ENCODE data around the gene HYCC1. TPM values are rescaled to one million over a fixed set of nuclear protein-coding genes. Genes with fewer than 3 reads are reported as not detected.

The HYCC1 gene
- polyA plus RNA-seq (2013, experiment 1 of 2), result 52.6 TPM
- polyA plus RNA-seq (2013, experiment 2 of 2), result 56.2 TPM

- H2BK5ac ChIP-seq (ENCODE audit: low read length), result no peak within 1 kb of the TSS
- H3K9ac ChIP-seq (ENCODE audit: low read depth, low read length, poor library complexity), result peak within 1 kb of the TSS; percentile 93
- H3K4me3 ChIP-seq (ENCODE audit: low read length in 2 of 2), result peak within 1 kb of the TSS; percentile 95 to 96
- WGBS, 2 donors (ENCODE audit: extremely low coverage in 2 of 2, insufficient read length in 2 of 2, insufficient replicate concordance in 1 of 2), result no CpG with 5 or more reads among the region's 61 CpGs
- H3K4me1 ChIP-seq (ENCODE audit: control insufficient read depth in 2 of 2, insufficient read depth in 1 of 2, low read depth in 1 of 2, low read length in 2 of 2), result peaks cover 7 to 8% of the 10 kb centered on the region in 2 donors
- peak within 1 kb of the TSS; percentile 78 for H2BK15ac ChIP-seq (ENCODE audit: low read length)
- no peak within 1 kb of the TSS for H2AK5ac ChIP-seq (ENCODE audit: low read depth, low read length)
- H3K79me1 ChIP-seq (ENCODE audit: low read depth, low read length), result peaks cover 2% of the 10 kb centered on the region
- peak within 1 kb of the TSS; percentile 92 for H3K23ac ChIP-seq (ENCODE audit: low read depth, low read length, poor library complexity)
- H2BK12ac ChIP-seq (ENCODE audit: low read length), result no peak within 1 kb of the TSS
- H3K18ac ChIP-seq (ENCODE audit: low read length), result peak within 1 kb of the TSS; percentile 93
- H3K4ac ChIP-seq (ENCODE audit: low read length), result no peak within 1 kb of the TSS
- H3K9me3 ChIP-seq (replicated peaks in 1 of 2; ENCODE audit: control insufficient read depth in 2 of 2, insufficient read depth in 1 of 2, low read depth in 1 of 2, low read length in 2 of 2), result no peaks in the 10 kb centered on the region
- H4K91ac ChIP-seq (ENCODE audit: low read depth, low read length, poor library complexity), result no peak within 1 kb of the TSS
- H3K4me2 ChIP-seq (ENCODE audit: insufficient read depth, low read length, poor library complexity, severe bottlenecking), result peak within 1 kb of the TSS; percentile 71
- H4K8ac ChIP-seq (ENCODE audit: low read depth, low read length), result no peak within 1 kb of the TSS
- peak within 1 kb of the TSS; percentile 83 for H3K27ac ChIP-seq (replicated peaks; ENCODE audit: low read length)
- no peak within 1 kb of the TSS for H2BK120ac ChIP-seq (ENCODE audit: low read depth, low read length)
- H3K36me3 ChIP-seq (replicated peaks in 1 of 2; ENCODE audit: control insufficient read depth in 2 of 2, insufficient read depth in 2 of 2, low read length in 2 of 2), result no peaks in the 10 kb centered on the region
- peak; percentile 98 for DNase-seq (ENCODE audit: low spot score)
- no peaks in the 10 kb centered on the region for H3K27me3 ChIP-seq (ENCODE audit: control insufficient read depth in 3 of 3, insufficient read depth in 3 of 3, low read depth in 1 of 3, low read length in 3 of 3)
- peak within 1 kb of the TSS; percentile 97 for H2AFZ ChIP-seq (ENCODE audit: low read length)
- peak within 1 kb of the TSS; percentile 78 for H3K14ac ChIP-seq (ENCODE audit: low read length)
Observed at GRCh38 chr7:23013715-23014649, at the start of gene HYCC1. HYCC1 (minus strand) TSS chr7:23014130; CDS start chr7:22991111, 23,019 bp downstream.

GRCh38 chr7:23062452-23062851 is 48.5 kb upstream of the HYCC1 start:
- H3K4ac ChIP-seq (ENCODE audit: low read length), result no peak overlapping the region

GRCh38 chr7:23061327-23061726 is 47.4 kb upstream of the HYCC1 start:
- Histone ChIP-seq H3K4me3 (ENCODE audit: low read length in 2 of 2) (no peak overlapping the region), H3K9ac (ENCODE audit: low read depth, low read length, poor library complexity) (no peak overlapping the region), H3K79me1 (ENCODE audit: low read depth, low read length) (no peaks in the 10 kb centered on the region), H3K23ac (ENCODE audit: low read depth, low read length, poor library complexity) (no peak overlapping the region), H2BK120ac (ENCODE audit: low read depth, low read length) (no peak overlapping the region), H3K36me3 (replicated peaks in 1 of 2; ENCODE audit: control insufficient read depth in 2 of 2, insufficient read depth in 2 of 2, low read length in 2 of 2) (no peaks in the 10 kb centered on the region), H3K4me1 (ENCODE audit: control insufficient read depth in 2 of 2, insufficient read depth in 1 of 2, low read depth in 1 of 2, low read length in 2 of 2) (peaks cover 0 to 1% of the 10 kb centered on the region in 2 donors), H3K18ac (ENCODE audit: low read length) (no peak overlapping the region), H2AFZ (ENCODE audit: low read length) (no peak overlapping the region), H3K9me3 (replicated peaks in 1 of 2; ENCODE audit: control insufficient read depth in 2 of 2, insufficient read depth in 1 of 2, low read depth in 1 of 2, low read length in 2 of 2) (no peaks in the 10 kb centered on the region), H2AK5ac (ENCODE audit: low read depth, low read length) (no peak overlapping the region), H2BK5ac (ENCODE audit: low read length) (no peak overlapping the region), H3K27ac (replicated peaks; ENCODE audit: low read length) (no peak overlapping the region), H3K14ac (ENCODE audit: low read length) (no peak overlapping the region), H2BK15ac (ENCODE audit: low read length) (no peak overlapping the region), H3K4ac (ENCODE audit: low read length) (no peak overlapping the region), H2BK12ac (ENCODE audit: low read length) (no peak overlapping the region), H4K91ac (ENCODE audit: low read depth, low read length, poor library complexity) (no peak overlapping the region), H4K8ac (ENCODE audit: low read depth, low read length) (no peak overlapping the region), H3K4me2 (ENCODE audit: insufficient read depth, low read length, poor library complexity, severe bottlenecking) (no peak overlapping the region), H3K27me3 (ENCODE audit: control insufficient read depth in 3 of 3, insufficient read depth in 3 of 3, low read depth in 1 of 3, low read length in 3 of 3) (peaks cover 0 to 5% (median 0%) of the 10 kb centered on the region in 3 experiments)
- DNase-seq (ENCODE audit: low spot score), result no peak
- no CpG with 5 or more reads among the region's 6 CpGs for WGBS, 2 donors (ENCODE audit: extremely low coverage in 2 of 2, insufficient read length in 2 of 2, insufficient replicate concordance in 1 of 2)

More at GRCh38 chr7:23062452-23062851, 48.5 kb upstream of the HYCC1 start:
- Histone ChIP-seq H3K18ac (ENCODE audit: low read length) (no peak overlapping the region), H2BK12ac (ENCODE audit: low read length) (no peak overlapping the region), H3K9ac (ENCODE audit: low read depth, low read length, poor library complexity) (no peak overlapping the region), H3K23ac (ENCODE audit: low read depth, low read length, poor library complexity) (no peak overlapping the region), H3K4me2 (ENCODE audit: insufficient read depth, low read length, poor library complexity, severe bottlenecking) (no peak overlapping the region), H2AFZ (ENCODE audit: low read length) (no peak overlapping the region), H3K27ac (replicated peaks; ENCODE audit: low read length) (no peak overlapping the region), H3K27me3 (ENCODE audit: control insufficient read depth in 3 of 3, insufficient read depth in 3 of 3, low read depth in 1 of 3, low read length in 3 of 3) (peaks cover 0 to 5% (median 0%) of the 10 kb centered on the region in 3 experiments), H3K14ac (ENCODE audit: low read length) (no peak overlapping the region), H2BK15ac (ENCODE audit: low read length) (no peak overlapping the region), H2BK5ac (ENCODE audit: low read length) (no peak overlapping the region), H2AK5ac (ENCODE audit: low read depth, low read length) (no peak overlapping the region), H3K36me3 (replicated peaks in 1 of 2; ENCODE audit: control insufficient read depth in 2 of 2, insufficient read depth in 2 of 2, low read length in 2 of 2) (no peaks in the 10 kb centered on the region), H3K4me1 (ENCODE audit: control insufficient read depth in 2 of 2, insufficient read depth in 1 of 2, low read depth in 1 of 2, low read length in 2 of 2) (peaks cover 0 to 1% of the 10 kb centered on the region in 2 donors), H3K9me3 (replicated peaks in 1 of 2; ENCODE audit: control insufficient read depth in 2 of 2, insufficient read depth in 1 of 2, low read depth in 1 of 2, low read length in 2 of 2) (no peaks in the 10 kb centered on the region), H3K79me1 (ENCODE audit: low read depth, low read length) (no peaks in the 10 kb centered on the region), H4K8ac (ENCODE audit: low read depth, low read length) (no peak overlapping the region), H2BK120ac (ENCODE audit: low read depth, low read length) (no peak overlapping the region), H3K4me3 (ENCODE audit: low read length in 2 of 2) (no peak overlapping the region), H4K91ac (ENCODE audit: low read depth, low read length, poor library complexity) (no peak overlapping the region)
- no CpG with 5 or more reads among the region's 7 CpGs for WGBS, 2 donors (ENCODE audit: extremely low coverage in 2 of 2, insufficient read length in 2 of 2, insufficient replicate concordance in 1 of 2)
- DNase-seq (ENCODE audit: low spot score), result no peak

DNA sequence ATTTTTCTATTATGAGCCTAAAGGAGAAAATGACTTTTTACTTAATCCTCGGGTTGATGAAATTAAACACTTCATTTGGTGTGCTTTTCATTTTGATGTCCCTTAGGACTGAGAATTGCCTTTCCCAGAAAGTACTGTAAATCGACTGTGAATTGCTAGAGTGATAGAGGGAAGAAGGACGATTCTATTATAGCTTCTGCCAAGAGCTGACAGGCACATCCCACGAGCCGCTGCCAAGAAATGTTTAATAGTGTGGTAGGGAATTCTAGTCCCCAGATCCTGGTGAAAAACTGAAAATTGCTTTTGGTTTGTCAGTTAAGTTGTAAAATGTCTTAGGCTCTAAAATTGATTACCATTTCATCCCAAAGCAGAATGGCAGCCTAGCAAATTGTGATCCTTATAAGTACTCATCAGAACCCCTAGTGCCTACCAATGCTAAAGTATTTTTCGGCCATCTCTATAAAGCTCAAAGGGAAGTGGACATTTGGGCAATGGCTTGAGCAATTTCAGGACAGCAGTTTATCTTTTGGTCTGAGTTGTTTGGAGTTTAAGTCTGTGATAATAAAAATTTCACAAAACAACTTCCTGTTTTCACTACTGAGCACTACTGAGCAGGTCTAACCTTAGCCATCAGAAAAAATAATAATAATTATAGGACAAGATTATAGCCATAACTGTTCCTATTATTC is 44.6 kb upstream of the HYCC1 start:
- H2BK15ac ChIP-seq (ENCODE audit: low read length), result no peak overlapping the region
- H3K4me1 ChIP-seq (ENCODE audit: control insufficient read depth in 2 of 2, insufficient read depth in 1 of 2, low read depth in 1 of 2, low read length in 2 of 2), result peaks cover 0 to 1% of the 10 kb centered on the region in 2 donors
- no peak overlapping the region for H4K8ac ChIP-seq (ENCODE audit: low read depth, low read length)
- no peak overlapping the region for H3K4me3 ChIP-seq (ENCODE audit: low read length in 2 of 2)
- no peak overlapping the region for H3K14ac ChIP-seq (ENCODE audit: low read length)
- no peak overlapping the region for H3K4ac ChIP-seq (ENCODE audit: low read length)
- no peak overlapping the region for H4K91ac ChIP-seq (ENCODE audit: low read depth, low read length, poor library complexity)
- H2BK120ac ChIP-seq (ENCODE audit: low read depth, low read length), result no peak overlapping the region
- H2AFZ ChIP-seq (ENCODE audit: low read length), result no peak overlapping the region
- H3K23ac ChIP-seq (ENCODE audit: low read depth, low read length, poor library complexity), result no peak overlapping the region
- H2BK12ac ChIP-seq (ENCODE audit: low read length), result no peak overlapping the region
- H3K4me2 ChIP-seq (ENCODE audit: insufficient read depth, low read length, poor library complexity, severe bottlenecking), result no peak overlapping the region
- H2AK5ac ChIP-seq (ENCODE audit: low read depth, low read length), result no peak overlapping the region
- WGBS, 2 donors (ENCODE audit: extremely low coverage in 2 of 2, insufficient read length in 2 of 2, insufficient replicate concordance in 1 of 2), result no CpG with 5 or more reads among the region's 6 CpGs
- H3K36me3 ChIP-seq (replicated peaks in 1 of 2; ENCODE audit: control insufficient read depth in 2 of 2, insufficient read depth in 2 of 2, low read length in 2 of 2), result no peaks in the 10 kb centered on the region
- no peaks in the 10 kb centered on the region for H3K9me3 ChIP-seq (replicated peaks in 1 of 2; ENCODE audit: control insufficient read depth in 2 of 2, insufficient read depth in 1 of 2, low read depth in 1 of 2, low read length in 2 of 2)
- no peak for DNase-seq (ENCODE audit: low spot score)
- no peak overlapping the region for H3K9ac ChIP-seq (ENCODE audit: low read depth, low read length, poor library complexity)
- H2BK5ac ChIP-seq (ENCODE audit: low read length), result no peak overlapping the region
- H3K27ac ChIP-seq (replicated peaks; ENCODE audit: low read length), result no peak overlapping the region
- no peaks in the 10 kb centered on the region for H3K79me1 ChIP-seq (ENCODE audit: low read depth, low read length)
- no peaks in the 10 kb centered on the region for H3K27me3 ChIP-seq (ENCODE audit: control insufficient read depth in 3 of 3, insufficient read depth in 3 of 3, low read depth in 1 of 3, low read length in 3 of 3)
- H3K18ac ChIP-seq (ENCODE audit: low read length), result no peak overlapping the region

Measured in neuronal stem cell (in vitro differentiated cells).